OCI-LY7 (cell line): ENCODE data around the gene DOC2A.

Experiments
- CTCF ChIP-seq: fragments of 200-600 bp; sonication (generic); conservative IDR thresholded peaks from 2 replicates; pipeline ENCODE4 v1.5.1; 2014; ENCODE audit warnings: mild to moderate bottlenecking, antibody characterized with exemption, low read length, moderate library complexity, mixed read lengths
- EZH2phosphoT487 ChIP-seq: fragments of 200-600 bp; sonication (generic); IDR thresholded peaks from 2 replicates; pipeline ENCODE4 v1.6.1; 2018; ENCODE audit warnings: low read depth, borderline replicate concordance, mild to moderate bottlenecking, mixed run types, antibody characterized with exemption, low read length, moderate library complexity, mixed read lengths

- no peak for TF ChIP-seq CTCF
- TF ChIP-seq EZH2phosphoT487: no peak
Measured at GRCh38 chr16:30052671-30053372, 42.0 kb upstream of the DOC2A start.
